K562 (cell line): Measurements from ENCODE around the gene BRWD1. TPM values are rescaled to one million over a fixed set of nuclear protein-coding genes. Genes with fewer than 3 reads are reported as not detected.

Experiments
- CAMTA2 ChIP-seq: fragments of 250-450 bp; sonication (Bioruptor Pico); conservative IDR thresholded peaks from 2 replicates; pipeline ENCODE4 v1.5.1; 2022
- CREB1 ChIP-seq, 2 experiments: sonication (generic) in 1 of 2; formaldehyde crosslinking in 1 of 2; IDR thresholded peaks; 2 replicates each; pipeline versions ENCODE4 v1.6.1 to v1.8.0; 2012 to 2022; ENCODE audit warnings: inconsistent platforms in 1 of 2, mild to moderate bottlenecking in 1 of 2, missing genetic modification reagents in 1 of 2, moderate library complexity in 1 of 2
- E2F3 ChIP-seq: fragments of 250-450 bp; sonication (Bioruptor Pico); IDR thresholded peaks from 2 replicates; pipeline ENCODE4 v1.4.0; 2020; ENCODE audit warnings: mild to moderate bottlenecking
- EZH2 ChIP-seq: IDR thresholded peaks from 2 replicates; pipeline ENCODE4 v1.6.1; 2012; ENCODE audit warnings: low read depth, mild to moderate bottlenecking, inconsistent platforms, low read length, borderline replicate concordance
- FOXA3 ChIP-seq, 2 experiments: fragments of 450-650 bp in 1 of 2; sonication (generic) in 1 of 2; formaldehyde crosslinking; IDR thresholded peaks in 1 of 2; conservative IDR thresholded peaks in 1 of 2; 2 replicates each; pipeline versions ENCODE4 v1.4.0 to v1.8.0; 2020 to 2022; ENCODE audit warnings: mild to moderate bottlenecking in 2 of 2, missing genetic modification reagents in 1 of 2
- HDAC1 ChIP-seq, 2 experiments: fragments of 450-650 bp; IDR thresholded peaks; 2 replicates each; pipeline ENCODE4 v1.6.1; 2016 to 2017; ENCODE audit warnings: inconsistent platforms in 1 of 2, mild to moderate bottlenecking in 1 of 2, moderate library complexity in 1 of 2
- HNRNPH1 ChIP-seq: fragments of 200-400 bp; formaldehyde crosslinking; optimal IDR thresholded peaks from 2 replicates; pipeline ENCODE3; 2017; ENCODE audit warnings: low read depth, mild to moderate bottlenecking, low read length, moderate library complexity
- HNRNPL ChIP-seq: fragments of 200-400 bp; formaldehyde crosslinking; IDR thresholded peaks from 2 replicates; pipeline ENCODE4 v1.6.1; 2017; ENCODE audit warnings: low read depth, mild to moderate bottlenecking, low read length
- MED1 ChIP-seq: sonication (generic); formaldehyde crosslinking; IDR thresholded peaks from 2 replicates; pipeline ENCODE4 v1.8.1; 2023; ENCODE audit warnings: missing genetic modification reagents, borderline replicate concordance
- MTA2 ChIP-seq: fragments of 450-650 bp; IDR thresholded peaks from 2 replicates; pipeline ENCODE4 v1.6.1; 2016; ENCODE audit warnings: low read depth
- NR2C1 ChIP-seq, 2 experiments: fragments of 450-650 bp; IDR thresholded peaks; 2 replicates each; pipeline ENCODE4 v1.6.1; 2017; ENCODE audit warnings: mild to moderate bottlenecking in 2 of 2, antibody characterized with exemption in 1 of 2, inconsistent platforms in 1 of 2, missing compliant biosample characterization in 1 of 2, missing genetic modification characterization in 1 of 2
- NR4A1 ChIP-seq, 2 experiments: fragments of 250-450 bp in 1 of 2; fragments of 450-650 bp in 1 of 2; sonication (Bioruptor Pico) in 1 of 2; IDR thresholded peaks; 2 replicates each; pipeline versions ENCODE4 v1.4.0 to v1.6.1; 2016 to 2020; ENCODE audit warnings: mild to moderate bottlenecking in 2 of 2, missing compliant biosample characterization in 1 of 2, missing genetic modification characterization in 1 of 2, moderate library complexity in 1 of 2
- NRF1 ChIP-seq, 2 experiments: fragments of 450-650 bp; IDR thresholded peaks in 1 of 2; conservative IDR thresholded peaks in 1 of 2; 2 replicates each; pipeline ENCODE4 v1.6.1; 2014; ENCODE audit warnings: mild to moderate bottlenecking in 2 of 2
- PHF21A ChIP-seq: fragments of 450-650 bp; IDR thresholded peaks from 2 replicates; pipeline ENCODE4 v1.6.1; 2017; ENCODE audit warnings: low read depth, borderline replicate concordance
- RBM22 ChIP-seq: fragments of 200-400 bp; formaldehyde crosslinking; IDR thresholded peaks from 2 replicates; pipeline ENCODE4 v1.6.1; 2018; ENCODE audit warnings: low read length, low read depth; ENCODE audit not compliant: poor library complexity, severe bottlenecking
- SRSF9 ChIP-seq: fragments of 200-400 bp; formaldehyde crosslinking; IDR thresholded peaks from 2 replicates; pipeline ENCODE4 v1.6.1; 2017; ENCODE audit warnings: low read depth, low read length, borderline replicate concordance
- TCF7L2 ChIP-seq: fragments of 150-350 bp; IDR thresholded peaks from 2 replicates; pipeline ENCODE4 v1.6.1; 2016; ENCODE audit warnings: low read depth, mild to moderate bottlenecking, low read length, moderate library complexity
- ZBTB26 ChIP-seq: fragments of 450-650 bp; formaldehyde crosslinking; IDR thresholded peaks from 2 replicates; pipeline ENCODE4 v1.4.0; 2022; ENCODE audit warnings: missing genetic modification characterization
- ZBTB34 ChIP-seq: fragments of 250-450 bp; sonication (Bioruptor Pico); IDR thresholded peaks from 2 replicates; pipeline ENCODE4 v1.8.0; 2021; ENCODE audit warnings: mild to moderate bottlenecking, moderate library complexity
- ZC3H8 ChIP-seq: fragments of 450-650 bp; IDR thresholded peaks from 2 replicates; pipeline ENCODE4 v1.6.1; 2017
- ZNF644 ChIP-seq: fragments of 200-800 bp; sonication (Bioruptor generic); IDR thresholded peaks from 2 replicates; pipeline ENCODE4 v1.6.1; 2016; ENCODE audit warnings: low read depth, missing genetic modification characterization, missing compliant biosample characterization
- ZNF696 ChIP-seq: fragments of 250-450 bp; sonication (Bioruptor Pico); conservative IDR thresholded peaks from 2 replicates; pipeline ENCODE4 v1.4.0; 2020; ENCODE audit warnings: mild to moderate bottlenecking, moderate library complexity
- ZNF77 ChIP-seq: fragments of 250-450 bp; sonication (Bioruptor Pico); IDR thresholded peaks from 2 replicates; pipeline ENCODE4 v1.5.0; 2020
- polyA plus RNA-seq, 8 experiments: library from polyadenylated mRNA; depleted of rRNA in 4 of 8; stranded (reverse) in 5 of 8; unstranded in 3 of 8; fragments of >200 nt; fragmentation: Nextera tagmentation in 2 of 8; fragmentation: Illumina TruSeq in 1 of 8; extraction: Ambion mirVana in 2 of 8; extraction: Trizol in 1 of 8; gene quantifications; 2 replicates each; pipeline versions ENCODE4 v1.2.1 to v1.2.3, GENCODE V29; 2011 to 2014; ENCODE audit warnings: inconsistent platforms in 1 of 8, missing spikeins in 1 of 8
- total RNA-seq, 7 experiments: library from RNA; depleted of rRNA in 6 of 7; stranded (reverse); fragments of >200 nt in 6 of 7; fragmentation: Illumina TruSeq in 2 of 7; extraction: Trizol in 2 of 7; gene quantifications; 2 replicates each; pipeline versions ENCODE4 v1.2.1 to v1.2.3, GENCODE V29; 2011 to 2021; ENCODE audit warnings: low replicate concordance in 1 of 7
- TF ChIP-seq, protein P1 (sequence below): fragments of 250-450 bp; sonication (Bioruptor Pico); IDR thresholded peaks from 2 replicates; pipeline ENCODE4 v1.4.0; 2020; ENCODE audit warnings: mild to moderate bottlenecking

The BRWD1 gene
- total and polyA plus RNA-seq, 9 of the 15 experiments (the other 6 are each of a cell fraction or from before 2014, with no cell fraction given) = 10.1 to 60.2 (median 34.1) TPM

GRCh38 chr21:39183272-39184049, 130.0 kb downstream of the BRWD1 start, which contains the start of gene PSMG1 (continued):
- no peak for TF ChIP-seq ZNF696 (CRISPR knock-in tag)
- TF ChIP-seq ZBTB26 (CRISPR knock-in tag) = peak; percentile 64
- TF ChIP-seq E2F3 (CRISPR knock-in tag) = peak; percentile 69; the same call in 1 of the 2 replicates
- peak in 1 of 2 experiments; percentile 53; a peak in 1 of 4 replicates for TF ChIP-seq FOXA3 (CRISPR knock-in tag; conservative IDR thresholded peaks at IDR 0.05 in 1 of 2, IDR thresholded peaks at IDR 0.05 in 1 of 2)
- TF ChIP-seq ZC3H8 = no peak
- TF ChIP-seq, protein P1, sequence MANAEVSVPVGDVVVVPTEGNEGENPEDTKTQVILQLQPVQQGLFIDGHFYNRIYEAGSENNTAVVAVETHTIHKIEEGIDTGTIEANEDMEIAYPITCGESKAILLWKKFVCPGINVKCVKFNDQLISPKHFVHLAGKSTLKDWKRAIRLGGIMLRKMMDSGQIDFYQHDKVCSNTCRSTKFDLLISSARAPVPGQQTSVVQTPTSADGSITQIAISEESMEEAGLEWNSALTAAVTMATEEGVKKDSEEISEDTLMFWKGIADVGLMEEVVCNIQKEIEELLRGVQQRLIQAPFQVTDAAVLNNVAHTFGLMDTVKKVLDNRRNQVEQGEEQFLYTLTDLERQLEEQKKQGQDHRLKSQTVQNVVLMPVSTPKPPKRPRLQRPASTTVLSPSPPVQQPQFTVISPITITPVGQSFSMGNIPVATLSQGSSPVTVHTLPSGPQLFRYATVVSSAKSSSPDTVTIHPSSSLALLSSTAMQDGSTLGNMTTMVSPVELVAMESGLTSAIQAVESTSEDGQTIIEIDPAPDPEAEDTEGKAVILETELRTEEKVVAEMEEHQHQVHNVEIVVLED (CRISPR knock-in tag) = peak; percentile 85
- TF ChIP-seq HNRNPL = peak; percentile 70; the same call in 1 of the 2 replicates
- TF ChIP-seq PHF21A = 0 out of 2 replicates have a peak, but pooled peaks have one; percentile 20
- peak; percentile 14; the same call in 1 of the 2 replicates for TF ChIP-seq MTA2
- TF ChIP-seq EZH2 = no peak
- TF ChIP-seq HNRNPH1 = no peak
- TF ChIP-seq TCF7L2 = no peak
- TF ChIP-seq MED1 (CRISPR knock-in tag) = no peak
- TF ChIP-seq RBM22 = peak; percentile 99
- TF ChIP-seq NRF1 (conservative IDR thresholded peaks at IDR 0.05 in 1 of 2, IDR thresholded peaks at IDR 0.05 in 1 of 2) = peak; percentile 93 to 95
- TF ChIP-seq CAMTA2 = 0 out of 2 replicates have a peak, but pooled peaks have one; percentile 53
- TF ChIP-seq ZBTB34 (CRISPR knock-in tag) = no peak
- no peak for TF ChIP-seq ZNF644
- TF ChIP-seq NR2C1 (IDR thresholded peaks at IDR 0.05) = no peak
- TF ChIP-seq NR2C1 (tag; IDR thresholded peaks at IDR 0.05) = 0 out of 2 replicates have a peak, but pooled peaks have one; percentile 18
- peak in 1 of 2 experiments; percentile 93; a peak in 2 of 4 replicates for TF ChIP-seq HDAC1 (IDR thresholded peaks at IDR 0.05)
- TF ChIP-seq CREB1 (IDR thresholded peaks at IDR 0.05) = peak; percentile 61
- peak; percentile 31; the same call in 1 of the 2 replicates for TF ChIP-seq CREB1 (CRISPR knock-in tag; IDR thresholded peaks at IDR 0.05)
- no peak for TF ChIP-seq SRSF9
- TF ChIP-seq NR4A1 (CRISPR knock-in tag; IDR thresholded peaks at IDR 0.05) = no peak
- TF ChIP-seq NR4A1 (tag; IDR thresholded peaks at IDR 0.05) = no peak; the same call in 1 of the 2 replicates
- TF ChIP-seq ZNF77 (CRISPR knock-in tag) = no peak
